ENCODE measurements around the gene CHL1.

Gene CHL1, protein sequence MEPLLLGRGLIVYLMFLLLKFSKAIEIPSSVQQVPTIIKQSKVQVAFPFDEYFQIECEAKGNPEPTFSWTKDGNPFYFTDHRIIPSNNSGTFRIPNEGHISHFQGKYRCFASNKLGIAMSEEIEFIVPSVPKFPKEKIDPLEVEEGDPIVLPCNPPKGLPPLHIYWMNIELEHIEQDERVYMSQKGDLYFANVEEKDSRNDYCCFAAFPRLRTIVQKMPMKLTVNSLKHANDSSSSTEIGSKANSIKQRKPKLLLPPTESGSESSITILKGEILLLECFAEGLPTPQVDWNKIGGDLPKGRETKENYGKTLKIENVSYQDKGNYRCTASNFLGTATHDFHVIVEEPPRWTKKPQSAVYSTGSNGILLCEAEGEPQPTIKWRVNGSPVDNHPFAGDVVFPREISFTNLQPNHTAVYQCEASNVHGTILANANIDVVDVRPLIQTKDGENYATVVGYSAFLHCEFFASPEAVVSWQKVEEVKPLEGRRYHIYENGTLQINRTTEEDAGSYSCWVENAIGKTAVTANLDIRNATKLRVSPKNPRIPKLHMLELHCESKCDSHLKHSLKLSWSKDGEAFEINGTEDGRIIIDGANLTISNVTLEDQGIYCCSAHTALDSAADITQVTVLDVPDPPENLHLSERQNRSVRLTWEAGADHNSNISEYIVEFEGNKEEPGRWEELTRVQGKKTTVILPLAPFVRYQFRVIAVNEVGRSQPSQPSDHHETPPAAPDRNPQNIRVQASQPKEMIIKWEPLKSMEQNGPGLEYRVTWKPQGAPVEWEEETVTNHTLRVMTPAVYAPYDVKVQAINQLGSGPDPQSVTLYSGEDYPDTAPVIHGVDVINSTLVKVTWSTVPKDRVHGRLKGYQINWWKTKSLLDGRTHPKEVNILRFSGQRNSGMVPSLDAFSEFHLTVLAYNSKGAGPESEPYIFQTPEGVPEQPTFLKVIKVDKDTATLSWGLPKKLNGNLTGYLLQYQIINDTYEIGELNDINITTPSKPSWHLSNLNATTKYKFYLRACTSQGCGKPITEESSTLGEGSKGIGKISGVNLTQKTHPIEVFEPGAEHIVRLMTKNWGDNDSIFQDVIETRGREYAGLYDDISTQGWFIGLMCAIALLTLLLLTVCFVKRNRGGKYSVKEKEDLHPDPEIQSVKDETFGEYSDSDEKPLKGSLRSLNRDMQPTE (N-terminal part only)

DNA sequence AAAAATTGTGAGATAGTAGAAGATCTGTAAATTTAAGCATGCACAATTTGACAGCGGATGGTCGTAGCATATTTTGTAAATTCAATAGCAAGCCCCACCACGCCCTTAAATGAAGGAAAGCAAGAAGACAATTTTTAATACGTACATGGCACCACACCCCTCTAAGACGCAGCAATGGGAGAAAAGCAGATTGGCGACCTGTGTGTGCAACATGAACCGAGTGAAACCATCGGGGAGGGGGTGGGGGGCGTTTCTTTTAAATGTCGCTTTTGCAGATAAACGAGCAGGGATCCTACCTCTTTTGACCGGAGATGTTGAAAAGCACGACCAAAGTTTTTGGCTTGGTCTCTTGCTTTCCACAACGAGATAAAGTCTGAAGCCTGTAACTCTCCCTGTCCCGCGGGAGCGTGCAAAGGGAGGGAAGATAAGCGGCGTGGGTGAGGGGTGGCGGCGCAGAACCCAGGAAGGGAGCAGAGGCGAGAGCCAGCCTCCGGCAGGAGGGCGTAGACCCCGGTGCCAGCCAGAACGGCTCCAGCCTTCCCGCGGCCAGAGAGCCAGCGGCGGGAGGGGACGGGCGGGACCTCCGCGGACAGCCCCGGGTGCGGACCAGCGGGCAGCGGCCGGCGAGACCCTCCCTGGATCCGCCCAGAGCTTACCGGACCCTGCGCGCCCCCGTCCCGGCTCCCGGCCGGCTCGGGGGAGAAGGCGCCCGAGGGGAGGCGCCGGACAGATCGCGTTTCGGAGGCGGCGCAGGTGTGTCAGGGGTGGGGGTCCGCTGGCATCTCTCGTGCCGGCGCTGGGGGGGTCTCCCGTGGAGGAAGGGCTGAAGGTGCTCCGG is at the start of gene CHL1:
TSS of gene CHL1 (plus strand) at position 453 of the 838 bp plus-strand sequence. CDS start 123,014 bp downstream, outside the sequence.
- no peak for DNase-seq (ENCODE audit: low read depth)

DNA sequence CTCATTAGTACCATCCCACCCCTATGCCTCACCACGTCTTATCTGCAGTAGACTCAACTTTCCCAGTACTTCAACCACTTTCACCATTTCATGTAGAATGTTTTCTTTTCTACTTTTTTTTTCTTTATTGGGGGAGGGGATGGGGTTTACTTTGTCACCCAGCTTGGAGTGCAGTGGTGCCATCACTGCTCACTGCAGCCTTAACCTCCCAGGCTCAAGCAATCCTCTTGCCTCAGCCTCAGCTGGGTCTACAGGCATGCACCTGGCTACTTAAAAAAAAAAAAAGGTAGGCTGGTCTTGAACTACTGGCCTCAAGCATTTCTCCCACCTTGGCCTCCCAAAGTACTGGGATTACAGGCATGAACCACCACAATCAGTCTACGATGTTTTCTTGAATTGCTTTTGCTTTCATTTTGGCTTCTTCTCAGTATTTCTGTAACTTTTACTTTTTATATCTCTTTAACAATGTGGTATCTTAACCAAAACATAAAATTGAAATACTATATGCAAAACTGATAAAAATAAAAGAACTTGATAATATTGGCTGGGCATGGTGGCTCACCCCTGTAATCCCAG is 44.9 kb upstream of the CHL1 start:
- no peak for DNase-seq (ENCODE audit: low read depth)

DNA sequence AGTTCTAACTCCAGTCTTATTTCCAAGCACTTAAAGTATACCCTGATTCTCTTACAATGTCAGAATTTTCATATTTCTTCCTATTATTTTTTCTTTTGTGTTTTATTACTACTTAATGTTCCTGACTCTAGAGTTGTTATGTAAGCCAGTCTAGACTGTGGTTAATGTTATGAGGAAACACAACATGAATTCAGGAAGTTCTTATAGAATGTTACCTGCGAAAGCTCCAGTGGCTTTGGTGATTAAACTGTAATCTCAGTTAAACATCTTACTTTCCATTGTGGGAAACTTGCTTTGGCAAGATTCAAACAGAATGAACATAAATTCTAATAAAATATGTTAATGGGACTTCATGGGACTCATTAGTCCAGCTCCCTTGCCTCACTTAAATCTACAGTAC is 36.6 kb upstream of the CHL1 start:
- no peak for DNase-seq (ENCODE audit: low read depth)

DNA sequence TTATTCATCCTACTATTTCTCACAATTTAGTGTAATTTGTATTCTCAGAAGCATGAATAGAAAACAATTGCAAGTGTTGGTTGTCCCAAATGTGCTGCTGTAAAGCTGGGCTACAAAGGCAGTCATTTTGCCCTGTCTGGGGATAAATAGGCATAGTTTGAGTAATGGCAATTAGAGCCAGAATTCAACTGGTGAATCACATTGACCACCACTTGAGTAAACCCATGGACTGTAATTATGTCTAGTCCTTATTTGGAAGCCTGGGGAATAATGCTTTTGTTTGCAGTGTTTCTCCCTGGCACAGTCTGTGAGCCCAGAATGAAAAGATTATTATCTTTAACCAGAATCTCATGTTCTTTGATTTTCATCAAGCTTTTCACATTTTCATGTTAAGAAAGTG is 30.5 kb upstream of the CHL1 start:
- DNase-seq (ENCODE audit: low read depth) = no peak

DNA sequence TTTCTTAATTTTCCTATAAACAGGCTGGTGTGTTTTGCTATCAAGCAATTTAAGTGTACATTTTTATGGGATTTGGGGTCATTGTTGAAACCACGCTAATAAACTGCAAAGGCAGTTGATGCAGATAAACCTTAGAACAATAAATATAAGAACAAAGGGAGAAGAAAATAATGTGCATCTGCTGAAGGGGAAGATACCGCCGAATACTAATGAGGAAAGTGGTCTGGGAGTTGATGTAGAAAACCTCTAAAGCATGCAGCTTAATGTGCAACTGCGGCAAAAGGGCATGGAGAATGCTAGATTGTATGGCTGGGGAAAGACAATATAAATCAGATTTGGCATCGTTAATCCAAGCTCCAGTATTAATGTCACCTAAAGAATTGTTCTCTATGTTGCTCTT is 29.8 kb upstream of the CHL1 start:
- no peak for DNase-seq (ENCODE audit: low read depth)

DNA sequence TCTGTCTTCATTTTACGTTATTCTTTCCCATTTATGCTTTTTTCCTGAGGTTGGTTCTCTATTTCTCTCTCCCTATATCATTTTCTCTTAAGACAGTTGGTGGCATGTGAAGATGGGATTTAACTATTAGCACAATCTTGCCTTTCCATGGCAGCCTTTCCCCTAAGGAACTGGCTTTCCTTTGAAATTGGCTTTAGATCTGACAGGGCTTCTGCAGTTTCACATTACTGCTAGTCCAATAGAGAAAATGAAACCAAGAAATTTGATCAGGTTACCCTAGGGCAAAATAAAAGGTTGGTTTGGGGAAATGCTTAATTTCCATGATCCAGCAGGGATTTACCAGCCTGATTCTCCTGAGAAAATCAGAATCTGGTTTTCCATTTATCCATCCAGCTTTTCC is 22.7 kb upstream of the CHL1 start:
- no peak for DNase-seq (ENCODE audit: low read depth)

DNA sequence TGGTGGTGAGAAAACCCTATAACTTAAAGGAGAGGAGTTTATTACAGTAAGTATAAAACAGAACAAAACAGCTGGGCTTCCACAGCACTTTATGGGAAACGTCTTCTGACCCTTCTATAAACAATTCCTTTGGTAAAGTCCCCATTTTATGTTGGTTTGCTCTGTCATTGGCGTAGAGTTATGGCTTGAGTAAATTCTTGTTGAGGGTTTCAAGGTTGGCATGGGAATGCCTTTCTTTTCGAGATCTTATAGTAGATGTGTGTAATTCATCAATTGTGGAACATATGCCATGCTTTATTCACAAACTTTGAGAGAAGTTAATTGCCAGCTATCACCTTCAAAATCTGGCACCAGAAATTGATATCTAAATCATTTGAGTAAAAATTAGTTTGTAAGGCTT is 11.6 kb upstream of the CHL1 start:
- no peak for DNase-seq (ENCODE audit: low read depth)

DNA sequence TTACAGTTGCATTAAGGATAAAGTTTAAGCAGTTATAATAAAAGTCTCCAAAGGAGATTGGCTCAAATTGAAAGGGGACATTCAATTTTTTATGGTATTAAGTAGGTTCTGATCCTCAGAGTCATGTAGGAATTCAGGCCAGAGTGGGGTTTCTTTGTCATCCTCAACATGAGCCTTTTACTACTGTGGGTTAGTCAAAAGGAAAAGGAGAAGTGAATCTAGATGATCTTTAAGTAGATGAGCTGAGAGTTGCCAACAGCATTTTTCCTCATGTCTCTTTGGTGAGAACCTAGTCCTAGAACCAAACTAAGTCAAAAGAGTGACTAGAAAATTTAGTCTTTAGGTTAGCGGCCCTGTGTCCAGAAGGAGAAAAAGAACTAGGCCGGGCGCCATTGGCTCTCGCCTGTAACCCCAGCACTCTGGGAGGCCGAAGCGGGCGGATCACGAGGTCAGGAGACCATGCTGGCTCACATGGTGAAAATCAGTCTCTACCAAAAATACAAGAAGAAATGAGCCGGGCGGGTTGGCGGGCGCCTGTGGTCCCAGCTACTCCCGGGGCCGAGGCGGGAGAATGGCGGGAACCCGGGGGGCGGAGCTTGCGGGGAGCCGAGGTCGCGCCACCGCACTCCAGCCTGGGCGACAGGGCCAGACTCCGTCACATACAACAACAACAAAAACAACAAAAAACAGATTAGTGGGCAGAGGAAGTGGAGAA is 4.2 kb upstream of the CHL1 start:
- DNase-seq (ENCODE audit: low read depth) = no peak

DNA sequence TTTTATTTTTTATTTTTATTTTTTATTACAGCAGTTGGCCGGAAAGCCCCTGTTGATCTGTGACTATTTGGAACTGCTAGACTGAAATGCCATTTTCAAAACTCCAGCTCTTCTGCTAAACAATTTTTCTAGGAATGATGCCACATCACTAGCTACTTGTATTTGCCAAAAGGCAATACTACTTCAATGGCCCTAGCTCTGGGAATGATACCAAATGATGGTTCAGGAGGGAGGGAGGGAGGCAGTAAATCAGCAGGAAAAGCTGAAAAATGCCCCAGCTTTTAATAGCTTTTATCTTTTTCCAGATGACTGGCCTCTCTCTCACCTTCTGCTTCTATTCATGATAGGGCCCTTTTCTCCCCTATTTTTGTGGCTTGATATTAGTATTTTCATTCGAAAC is 2.6 kb upstream of the CHL1 start:
- no peak for DNase-seq (ENCODE audit: low read depth)

DNA sequence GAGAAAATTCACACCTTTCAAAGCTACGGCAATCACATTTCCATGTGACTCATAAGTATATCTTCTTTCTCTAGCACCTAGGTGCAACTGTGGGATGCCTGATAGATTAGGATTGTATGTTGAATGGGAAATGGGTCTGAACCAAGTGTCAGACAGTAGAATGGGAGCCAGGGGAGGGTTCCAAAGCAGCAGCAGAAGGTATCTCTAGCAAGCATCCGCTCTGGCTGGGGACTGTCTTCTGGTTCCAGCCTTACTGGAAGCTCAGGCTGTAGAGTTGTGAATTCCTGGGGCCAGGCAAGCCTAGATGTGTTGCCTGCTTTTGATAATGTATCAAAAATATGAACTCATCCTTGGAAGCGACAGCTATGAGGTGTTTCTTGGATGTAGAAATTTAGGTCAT is 2.1 kb upstream of the CHL1 start:
- no peak for DNase-seq (ENCODE audit: low read depth)

DNA sequence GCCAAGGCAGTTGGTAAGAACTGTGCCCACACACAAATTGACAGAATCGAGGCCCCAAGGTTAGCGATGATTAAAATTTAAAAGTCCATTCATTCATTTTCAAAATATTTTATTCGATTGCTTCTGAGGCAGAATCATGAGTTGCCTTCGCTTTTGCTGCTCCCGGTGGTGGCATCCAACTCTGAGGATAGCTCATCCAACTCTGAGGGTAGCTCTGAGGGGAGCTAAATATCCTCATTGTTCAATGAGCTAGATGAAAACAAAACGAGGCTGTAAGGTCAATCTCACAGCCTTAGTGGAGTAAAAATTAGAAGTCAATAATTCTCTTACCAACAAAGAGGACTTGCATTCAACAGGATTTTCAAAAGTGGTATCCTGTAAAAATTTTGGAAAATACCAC is 897 bp upstream of the CHL1 start:
- no peak for DNase-seq (ENCODE audit: low read depth)

DNA sequence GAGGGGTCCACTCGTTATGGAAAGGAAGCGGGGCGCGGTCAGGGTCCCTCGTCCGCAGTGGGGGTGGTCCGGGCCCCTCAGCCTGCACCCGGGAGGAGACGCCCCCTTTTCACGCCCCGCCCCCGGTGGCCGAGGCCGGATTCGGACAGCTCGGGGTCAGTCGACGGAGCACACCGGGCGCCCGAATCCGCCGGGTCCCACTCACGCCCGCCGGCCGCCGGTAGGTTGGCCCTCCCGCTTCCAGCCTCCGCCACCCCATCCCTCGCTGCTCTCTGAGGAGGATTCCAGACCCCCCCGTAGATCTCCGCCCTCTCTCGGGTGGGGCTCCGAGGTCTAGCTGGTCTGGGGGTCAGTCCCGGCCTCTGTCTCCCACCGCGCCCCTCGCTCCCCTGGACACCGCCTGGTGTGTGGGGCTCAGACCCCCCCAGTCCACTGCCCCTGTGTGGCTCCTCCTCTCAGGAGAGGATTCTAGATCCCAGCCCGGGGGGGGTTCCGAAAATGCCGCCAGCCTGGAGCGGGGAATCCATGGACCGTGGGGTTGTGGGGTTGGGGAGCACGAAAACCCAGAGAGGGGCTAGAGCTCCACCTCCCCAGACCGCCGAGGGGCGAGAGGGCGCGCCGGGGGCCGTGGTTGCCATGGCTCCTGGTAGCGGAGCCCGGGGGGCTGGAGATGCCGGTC is 725 bp downstream of the CHL1 start:
- no peak for DNase-seq (ENCODE audit: low read depth)

DNA sequence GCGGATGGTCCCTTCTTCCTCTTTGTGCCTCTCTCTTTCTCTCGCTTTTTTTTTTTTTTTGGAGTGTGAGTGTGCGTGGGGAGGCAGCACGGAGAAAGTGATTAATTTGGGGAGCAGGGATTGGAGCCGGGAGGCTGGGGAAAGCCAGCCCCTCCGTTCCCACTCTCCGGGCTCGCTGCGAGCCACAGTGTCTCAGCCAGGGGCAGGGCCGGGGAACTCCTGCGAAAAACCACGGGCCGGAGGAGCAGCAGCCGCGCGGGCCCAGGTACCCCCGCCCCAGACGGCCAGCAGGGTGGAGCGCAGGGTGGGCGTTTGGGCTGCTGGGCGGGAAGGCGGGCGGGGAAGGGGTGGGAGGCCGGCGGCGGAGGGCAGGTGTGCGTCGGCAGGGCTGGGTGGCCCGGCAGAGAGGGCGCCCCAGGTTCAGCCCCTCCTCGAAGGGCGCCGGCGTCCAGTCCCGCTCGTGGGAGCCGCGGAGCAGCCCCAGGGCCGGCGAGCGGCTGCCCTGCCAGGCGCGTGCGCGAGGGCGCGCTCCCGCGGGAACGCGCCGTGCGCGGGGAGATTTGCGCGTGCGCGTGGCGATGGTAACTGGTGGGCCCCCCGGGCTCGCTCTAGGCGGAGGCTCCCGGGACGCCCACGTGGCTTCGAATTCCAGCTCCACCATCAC is 1.4 kb downstream of the CHL1 start:
- DNase-seq (ENCODE audit: low read depth) = no peak

DNA sequence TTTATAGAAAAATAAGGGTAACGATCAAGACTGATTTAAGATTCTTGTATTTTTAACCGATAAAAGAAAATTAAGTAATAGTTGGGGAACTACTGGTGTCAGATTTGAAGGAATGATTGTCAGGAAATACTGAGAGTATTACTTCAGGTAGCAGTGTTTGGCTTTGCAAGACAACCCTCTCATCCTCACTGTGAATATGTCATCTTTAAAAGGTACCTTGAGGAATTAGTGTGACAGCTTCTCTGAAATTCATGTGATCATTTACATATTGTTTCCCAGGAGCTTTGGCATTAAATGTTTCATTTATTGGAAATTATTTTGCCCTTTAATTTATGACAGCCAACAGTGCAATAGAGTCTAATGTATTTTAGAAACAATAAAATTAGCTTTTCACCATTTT is 3.3 kb downstream of the CHL1 start:
- DNase-seq (ENCODE audit: low read depth) = no peak

DNA sequence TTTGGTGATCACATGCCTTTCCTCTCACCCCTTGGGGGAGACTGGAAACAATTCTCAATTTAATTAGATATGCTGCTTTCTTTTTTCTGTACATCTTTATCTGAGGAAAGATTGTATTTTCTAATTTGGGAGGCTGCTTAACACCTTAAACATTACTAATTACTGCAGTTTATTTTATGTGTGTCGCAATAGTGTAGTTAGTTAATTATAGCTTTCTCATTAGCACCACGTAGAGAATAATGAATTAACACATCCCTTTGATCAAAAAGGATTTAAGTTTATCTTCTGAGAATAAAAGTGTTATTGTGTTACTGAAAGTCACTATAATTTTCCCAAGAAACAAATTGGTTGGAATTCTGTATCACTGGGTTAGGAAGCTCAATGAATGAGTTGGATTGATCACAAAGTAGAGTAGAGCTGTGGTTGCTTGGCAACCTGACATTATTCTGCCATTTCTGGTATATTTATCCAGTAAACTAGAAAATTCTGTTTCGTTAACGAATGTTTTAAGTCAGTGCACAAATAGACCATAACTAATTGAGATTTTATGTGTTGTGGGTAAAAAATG is 4.3 kb downstream of the CHL1 start:
- no peak for DNase-seq (ENCODE audit: low read depth)

DNA sequence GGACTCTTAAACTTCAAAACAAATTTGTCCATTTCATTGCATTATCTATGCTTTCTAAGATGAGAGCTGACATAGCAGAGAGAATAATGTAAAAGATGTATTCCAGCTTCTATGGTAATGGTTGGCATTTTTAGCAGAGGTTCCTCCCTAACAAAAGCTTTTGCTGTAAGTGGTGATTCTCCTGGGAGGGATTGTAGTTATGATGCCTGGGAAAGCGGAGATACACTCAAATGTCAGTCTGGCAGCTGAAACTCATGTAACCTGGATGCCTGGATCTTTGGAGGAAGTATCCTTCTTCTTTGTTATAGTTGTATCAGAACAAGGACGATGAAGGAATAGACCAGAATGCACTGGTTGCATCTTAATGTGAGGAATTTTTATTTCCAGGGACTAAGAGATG is 7.5 kb downstream of the CHL1 start:
- no peak for DNase-seq (ENCODE audit: low read depth)

DNA sequence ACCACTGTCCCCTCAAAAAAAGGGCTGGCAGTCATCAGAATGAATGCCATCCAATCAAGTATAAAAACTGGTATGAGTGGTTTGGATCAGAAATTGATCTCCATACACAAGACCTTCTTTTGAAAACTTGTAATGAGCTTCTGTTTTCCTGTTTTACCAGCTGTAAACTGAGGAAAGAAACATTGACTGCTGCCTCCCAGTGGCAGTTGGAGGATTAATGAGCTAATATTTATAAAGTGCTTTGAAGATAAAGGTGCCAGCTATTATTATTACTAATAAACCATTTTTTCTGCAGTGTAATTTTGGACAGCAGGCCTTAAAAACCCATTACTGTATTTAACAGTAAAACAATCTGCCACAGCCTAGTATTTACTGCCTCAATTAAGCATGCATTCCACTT is 11.4 kb downstream of the CHL1 start:
- DNase-seq (ENCODE audit: low read depth) = no peak

DNA sequence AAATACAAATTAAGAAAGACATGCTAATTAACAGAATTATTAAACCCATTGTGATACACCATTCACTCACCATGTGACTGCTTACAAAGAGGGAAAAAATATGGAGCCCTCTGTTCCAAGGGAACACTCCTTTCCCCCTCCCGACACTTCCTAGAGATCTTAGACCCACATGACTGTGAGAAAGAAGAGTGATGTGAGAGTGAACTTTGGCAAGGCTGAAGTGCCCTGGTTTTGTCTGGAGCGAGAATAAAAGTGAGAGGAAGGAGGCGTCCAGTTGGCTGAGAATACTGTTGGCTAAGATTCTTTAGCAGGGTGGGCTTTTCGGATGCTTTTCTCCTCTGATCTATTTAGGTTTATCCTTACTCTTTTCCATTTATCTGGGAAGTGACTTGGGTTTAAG is 14.1 kb downstream of the CHL1 start:
- no peak for DNase-seq (ENCODE audit: low read depth)

DNA sequence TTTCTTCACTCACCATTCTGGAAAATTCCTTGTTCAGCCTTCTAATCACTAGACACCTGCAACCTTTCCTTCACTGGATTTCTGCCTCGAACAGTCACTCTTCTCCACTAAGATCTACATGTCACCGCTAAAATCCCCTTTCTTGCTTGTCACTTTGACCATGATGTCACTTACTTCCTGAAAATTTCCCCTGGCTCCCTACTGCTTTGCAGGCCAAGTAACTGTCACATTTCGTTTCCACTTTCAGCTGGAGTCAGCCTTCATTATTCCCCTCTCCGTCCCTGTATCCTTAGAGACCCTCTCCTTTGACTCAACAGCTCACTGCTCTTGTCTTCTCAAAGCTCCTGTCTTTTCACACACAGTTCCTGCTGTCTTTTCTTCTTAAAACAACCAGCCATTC is 15.9 kb downstream of the CHL1 start:
- no peak for DNase-seq (ENCODE audit: low read depth)

Data from stimulated activated CD8-positive, alpha-beta memory T cell treated with anti-CD3 and anti-CD28 coated beads, Interleukin-7, amount 100 ng/mL, for 24 hours (primary cell).